ENCODE data around the gene CLK4.

CLK4 gene

DNA sequence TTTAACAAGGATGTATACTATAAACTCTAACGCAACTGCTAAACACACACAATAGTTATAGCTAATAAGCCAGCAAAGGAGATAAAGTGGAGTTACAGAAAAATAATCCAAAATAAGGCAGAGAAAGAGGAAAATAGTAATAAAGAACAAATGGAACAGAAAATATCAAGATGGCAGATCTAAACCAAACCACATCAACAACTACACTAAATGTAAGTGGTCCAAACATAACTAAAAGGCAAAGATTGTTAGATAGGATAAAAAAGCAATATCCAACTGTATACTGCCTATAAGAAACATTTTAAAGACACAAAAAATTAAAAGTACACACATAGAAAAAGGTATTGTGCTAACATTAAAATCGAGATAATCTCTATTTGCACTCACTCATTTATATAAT lies 31.1 kb downstream of the CLK4 start:
- H3K4me2 ChIP-seq (ENCODE audit: low read length) = no peak overlapping the region
- peaks cover 12% of the 10 kb centered on the region for H3K36me3 ChIP-seq (ENCODE audit: insufficient read depth, low read length)
- H4K20me1 ChIP-seq (ENCODE audit: insufficient read depth, low read length) = no peaks in the 10 kb centered on the region
- H3K4me1 ChIP-seq (ENCODE audit: insufficient read depth, low read length, severe bottlenecking) = no peaks in the 10 kb centered on the region
- no peaks in the 10 kb centered on the region for H3K27me3 ChIP-seq (ENCODE audit: insufficient read depth, low read length)
- no peak overlapping the region for H3K27ac ChIP-seq (ENCODE audit: low read depth, low read length, poor library complexity, severe bottlenecking)
- no peaks in the 10 kb centered on the region for H3K79me2 ChIP-seq (ENCODE audit: insufficient read depth, low read length)
- H2AFZ ChIP-seq (ENCODE audit: low read length) = no peak overlapping the region
- H3K9ac ChIP-seq (ENCODE audit: low read length) = no peak overlapping the region
- H3F3A ChIP-seq (ENCODE audit: insufficient read depth, low read length) = no peaks in the 10 kb centered on the region
- H3K9me2 ChIP-seq (ENCODE audit: low read depth, low read length) = no peaks in the 10 kb centered on the region
- TF ChIP-seq, protein P1, sequence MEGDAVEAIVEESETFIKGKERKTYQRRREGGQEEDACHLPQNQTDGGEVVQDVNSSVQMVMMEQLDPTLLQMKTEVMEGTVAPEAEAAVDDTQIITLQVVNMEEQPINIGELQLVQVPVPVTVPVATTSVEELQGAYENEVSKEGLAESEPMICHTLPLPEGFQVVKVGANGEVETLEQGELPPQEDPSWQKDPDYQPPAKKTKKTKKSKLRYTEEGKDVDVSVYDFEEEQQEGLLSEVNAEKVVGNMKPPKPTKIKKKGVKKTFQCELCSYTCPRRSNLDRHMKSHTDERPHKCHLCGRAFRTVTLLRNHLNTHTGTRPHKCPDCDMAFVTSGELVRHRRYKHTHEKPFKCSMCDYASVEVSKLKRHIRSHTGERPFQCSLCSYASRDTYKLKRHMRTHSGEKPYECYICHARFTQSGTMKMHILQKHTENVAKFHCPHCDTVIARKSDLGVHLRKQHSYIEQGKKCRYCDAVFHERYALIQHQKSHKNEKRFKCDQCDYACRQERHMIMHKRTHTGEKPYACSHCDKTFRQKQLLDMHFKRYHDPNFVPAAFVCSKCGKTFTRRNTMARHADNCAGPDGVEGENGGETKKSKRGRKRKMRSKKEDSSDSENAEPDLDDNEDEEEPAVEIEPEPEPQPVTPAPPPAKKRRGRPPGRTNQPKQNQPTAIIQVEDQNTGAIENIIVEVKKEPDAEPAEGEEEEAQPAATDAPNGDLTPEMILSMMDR (IDR thresholded peaks at IDR 0.05; ENCODE audit: low read length) = no peak
- no peak for TF ChIP-seq EZH2 (IDR thresholded peaks at IDR 0.05; ENCODE audit: borderline replicate concordance, low read length)
- H3K9me3 ChIP-seq (ENCODE audit: low read length) = peaks cover 22% of the 10 kb centered on the region
- H3K4me3 ChIP-seq (ENCODE audit: low read depth, low read length, poor library complexity, severe bottlenecking) = no peak overlapping the region

- Histone ChIP-seq H3K9me3 (ENCODE audit: low read length) (peaks cover 20% of the 10 kb centered on the region), H3K27ac (ENCODE audit: low read depth, low read length, poor library complexity, severe bottlenecking) (no peak overlapping the region), H3K4me1 (ENCODE audit: insufficient read depth, low read length, severe bottlenecking) (no peaks in the 10 kb centered on the region), H3K9ac (ENCODE audit: low read length) (no peak overlapping the region), H3K4me2 (ENCODE audit: low read length) (no peak overlapping the region), H3K79me2 (ENCODE audit: insufficient read depth, low read length) (no peaks in the 10 kb centered on the region), H3K9me2 (ENCODE audit: low read depth, low read length) (no peaks in the 10 kb centered on the region), H3K27me3 (ENCODE audit: insufficient read depth, low read length) (no peaks in the 10 kb centered on the region), H3F3A (ENCODE audit: insufficient read depth, low read length) (no peaks in the 10 kb centered on the region), H3K36me3 (ENCODE audit: insufficient read depth, low read length) (peaks cover 6% of the 10 kb centered on the region), H2AFZ (ENCODE audit: low read length) (no peak overlapping the region), H3K4me3 (ENCODE audit: low read depth, low read length, poor library complexity, severe bottlenecking) (no peak overlapping the region), H4K20me1 (ENCODE audit: insufficient read depth, low read length) (no peaks in the 10 kb centered on the region)
- TF ChIP-seq, protein P1 (IDR thresholded peaks at IDR 0.05; ENCODE audit: low read length) = no peak
Observed at GRCh38 chr5:178595150-178595549, 31.7 kb downstream of the CLK4 start.

- no peak overlapping the region for H2AFZ ChIP-seq (ENCODE audit: low read length)
- H3K9me3 ChIP-seq (ENCODE audit: low read length) = peaks cover 13% of the 10 kb centered on the region
- H3K27me3 ChIP-seq (ENCODE audit: insufficient read depth, low read length) = no peaks in the 10 kb centered on the region
- no peaks in the 10 kb centered on the region for H3K4me1 ChIP-seq (ENCODE audit: insufficient read depth, low read length, severe bottlenecking)
- no peak overlapping the region for H3K27ac ChIP-seq (ENCODE audit: low read depth, low read length, poor library complexity, severe bottlenecking)
- H4K20me1 ChIP-seq (ENCODE audit: insufficient read depth, low read length) = no peaks in the 10 kb centered on the region
- no peaks in the 10 kb centered on the region for H3F3A ChIP-seq (ENCODE audit: insufficient read depth, low read length)
- H3K9ac ChIP-seq (ENCODE audit: low read length) = no peak overlapping the region
- TF ChIP-seq, protein P1 (IDR thresholded peaks at IDR 0.05; ENCODE audit: low read length) = no peak
- no peak for TF ChIP-seq EZH2 (IDR thresholded peaks at IDR 0.05; ENCODE audit: borderline replicate concordance, low read length)
- no peaks in the 10 kb centered on the region for H3K36me3 ChIP-seq (ENCODE audit: insufficient read depth, low read length)
- H3K4me2 ChIP-seq (ENCODE audit: low read length) = no peak overlapping the region
- no peaks in the 10 kb centered on the region for H3K9me2 ChIP-seq (ENCODE audit: low read depth, low read length)
- no peaks in the 10 kb centered on the region for H3K79me2 ChIP-seq (ENCODE audit: insufficient read depth, low read length)
- no peak overlapping the region for H3K4me3 ChIP-seq (ENCODE audit: low read depth, low read length, poor library complexity, severe bottlenecking)
Observed at GRCh38 chr5:178590924-178591423, 35.9 kb downstream of the CLK4 start.
